Mesenchymal stem cell (in vitro differentiated cells and primary cell): ENCODE data around the gene DTNB.
A peak's percentile ranks its signal among the peaks of the same experiment; 100 is the strongest.

ENCODE experiments used
- DNase-seq: peaks from one replicate; pipeline ENCODE4 v3.0.0-alpha.2; 2013
- H2AFZ ChIP-seq: one replicate; pipeline ENCODE4 v1.6.1; 2013; ENCODE audit warnings: low read depth, mild to moderate bottlenecking, control low read depth, inconsistent platforms, low read length, moderate library complexity
- H2AK5ac ChIP-seq: 2 replicates; pipeline ENCODE4 v1.6.1; 2013; ENCODE audit warnings: low read length, moderate library complexity, mild to moderate bottlenecking, inconsistent platforms; ENCODE audit not compliant: severe bottlenecking
- H2BK120ac ChIP-seq: one replicate; pipeline ENCODE4 v1.6.1; 2013; ENCODE audit warnings: low read depth, mild to moderate bottlenecking, inconsistent platforms, low read length, moderate library complexity
- H2BK12ac ChIP-seq, 2 experiments: one replicate each; pipeline ENCODE4 v1.6.1; 2013; ENCODE audit warnings: inconsistent platforms in 2 of 2, low read length in 2 of 2, mild to moderate bottlenecking in 2 of 2, moderate library complexity in 2 of 2, control low read depth in 1 of 2
- H2BK15ac ChIP-seq: one replicate; pipeline ENCODE4 v1.6.1; 2013; ENCODE audit warnings: mild to moderate bottlenecking, low read depth, inconsistent platforms; ENCODE audit not compliant: poor library complexity, severe bottlenecking
- H2BK5ac ChIP-seq: 2 replicates; pipeline ENCODE4 v1.6.1; 2013; ENCODE audit warnings: low read depth, mild to moderate bottlenecking, low read length, control low read depth, inconsistent platforms; ENCODE audit not compliant: poor library complexity, severe bottlenecking
- H3K14ac ChIP-seq, 2 experiments: one replicate each; pipeline ENCODE4 v1.6.1; 2013; ENCODE audit warnings: inconsistent platforms in 2 of 2, low read length in 2 of 2, control low read depth in 1 of 2, mild to moderate bottlenecking in 1 of 2, moderate library complexity in 1 of 2
- H3K18ac ChIP-seq, 2 experiments: one replicate each; pipeline ENCODE4 v1.6.1; 2013; ENCODE audit warnings: inconsistent platforms in 2 of 2, low read length in 2 of 2, control low read depth in 1 of 2, low read depth in 1 of 2, mild to moderate bottlenecking in 1 of 2
- H3K23ac ChIP-seq, 2 experiments: one replicate each; pipeline ENCODE4 v1.6.1; 2013; ENCODE audit warnings: inconsistent platforms in 2 of 2, low read length in 2 of 2, mild to moderate bottlenecking in 2 of 2, moderate library complexity in 2 of 2, control low read depth in 1 of 2
- H3K27ac ChIP-seq: 2 replicates; pipeline ENCODE4 v1.5.1; 2013; ENCODE audit warnings: mild to moderate bottlenecking, moderate library complexity, low read length, control low read depth, inconsistent platforms; ENCODE audit not compliant: poor library complexity, severe bottlenecking
- H3K27me3 ChIP-seq, 2 experiments: 2 replicates each; pipeline versions ENCODE4 v1.6.1 to v1.7.0; 2013; ENCODE audit warnings: low read length in 2 of 2, mild to moderate bottlenecking in 2 of 2, moderate library complexity in 2 of 2, control low read depth in 1 of 2, inconsistent platforms in 1 of 2; ENCODE audit not compliant: control insufficient read depth in 1 of 2, insufficient read depth in 1 of 2
- H3K36me3 ChIP-seq, 2 experiments: 2 replicates each; pipeline versions ENCODE4 v1.6.1 to v1.7.0; 2013; ENCODE audit warnings: low read length in 2 of 2, control low read depth in 1 of 2, inconsistent platforms in 1 of 2, low read depth in 1 of 2, mild to moderate bottlenecking in 1 of 2; ENCODE audit not compliant: insufficient read depth in 2 of 2, control insufficient read depth in 1 of 2
- H3K4ac ChIP-seq, 2 experiments: one replicate each; pipeline ENCODE4 v1.6.1; 2013; ENCODE audit warnings: inconsistent platforms in 2 of 2, low read length in 2 of 2, mild to moderate bottlenecking in 2 of 2, moderate library complexity in 2 of 2, control low read depth in 1 of 2, low read depth in 1 of 2
- H3K4me1 ChIP-seq: 2 replicates; pipeline ENCODE4 v1.6.1; 2013; ENCODE audit warnings: low read depth, low read length, control low read depth; ENCODE audit not compliant: control insufficient read depth, insufficient read depth
- H3K4me2 ChIP-seq: 2 replicates; pipeline ENCODE4 v1.6.1; 2013; ENCODE audit warnings: low read length, mild to moderate bottlenecking, inconsistent platforms; ENCODE audit not compliant: poor library complexity, severe bottlenecking
- H3K4me3 ChIP-seq, 2 experiments: 2 replicates each; pipeline versions ENCODE4 v1.5.1 to v1.7.0; 2013; ENCODE audit warnings: low read length in 2 of 2, mild to moderate bottlenecking in 2 of 2, control low read depth in 1 of 2, low read depth in 1 of 2; ENCODE audit not compliant: insufficient read depth in 1 of 2
- H3K79me1 ChIP-seq: replicated peaks from 2 replicates; pipeline ENCODE4 v1.6.1; 2013; ENCODE audit warnings: mild to moderate bottlenecking, control low read depth, low read length, inconsistent platforms; ENCODE audit not compliant: poor library complexity, severe bottlenecking
- H3K9ac ChIP-seq: 2 replicates; pipeline ENCODE4 v1.7.0; 2013; ENCODE audit warnings: mild to moderate bottlenecking, low read length, moderate library complexity
- H3K9me3 ChIP-seq: 2 replicates; pipeline ENCODE4 v1.7.0; 2013; ENCODE audit warnings: mild to moderate bottlenecking, low read length; ENCODE audit not compliant: control insufficient read depth
- H4K8ac ChIP-seq: one replicate; pipeline ENCODE4 v1.6.1; 2013; ENCODE audit warnings: inconsistent platforms, mild to moderate bottlenecking, low read length, moderate library complexity
- H4K91ac ChIP-seq: one replicate; pipeline ENCODE4 v1.6.1; 2013; ENCODE audit warnings: mild to moderate bottlenecking, low read length, inconsistent platforms
- WGBS: methylation state at CpG from one replicate; pipeline ENCODE4 v1.1.7; 2013; ENCODE audit warnings: mixed read lengths; 5-methylcytosine and 5-hydroxymethylcytosine counted together

DTNB gene

DNA sequence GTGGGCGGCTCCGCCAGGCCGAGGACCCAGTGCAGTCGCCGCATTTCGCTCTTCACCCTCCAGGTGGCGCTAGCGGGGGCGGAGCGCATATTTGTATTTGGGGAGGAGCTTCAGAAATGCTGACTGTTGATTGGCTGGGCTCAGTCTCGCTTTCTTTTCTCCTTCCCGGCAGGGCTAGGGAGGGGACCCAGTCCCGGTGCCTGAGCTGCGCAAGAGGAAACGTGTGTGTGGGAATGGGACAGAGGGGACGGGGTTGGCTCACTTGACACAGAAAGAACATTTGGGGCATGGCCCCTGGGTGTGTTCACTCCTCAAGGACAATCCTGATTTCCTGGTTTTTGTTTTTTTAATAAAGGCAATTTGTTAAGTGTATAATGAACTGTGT lies 311.3 kb downstream of the DTNB start:
- no peak overlapping the region for H3K14ac ChIP-seq
- peak overlapping the region; percentile 83 for H3K4me2 ChIP-seq
- H3K79me1 ChIP-seq: no peaks in the 10 kb centered on the region
- peak; percentile 89 for DNase-seq
- no peaks in the 10 kb centered on the region for H3K36me3 ChIP-seq
- H2BK5ac ChIP-seq: no peak overlapping the region
- no peak overlapping the region for H2BK120ac ChIP-seq
- peaks cover 5% of the 10 kb centered on the region for H3K4me1 ChIP-seq
- no peak overlapping the region for H4K91ac ChIP-seq
- peak overlapping the region; percentile 75 for H3K9ac ChIP-seq
- H3K18ac ChIP-seq: no peak overlapping the region
- H3K4ac ChIP-seq: no peak overlapping the region
- H3K27ac ChIP-seq: no peak overlapping the region
- H2BK15ac ChIP-seq: no peak overlapping the region
- H3K9me3 ChIP-seq: no peaks in the 10 kb centered on the region
- no peaks in the 10 kb centered on the region for H3K27me3 ChIP-seq
- WGBS: 1% methylated on average over 16 of the region's 16 CpGs
- peak overlapping the region; percentile 8 to 76 for H3K4me3 ChIP-seq
- H2AK5ac ChIP-seq: no peak overlapping the region
- peak overlapping the region; percentile 80 for H4K8ac ChIP-seq
- H2AFZ ChIP-seq: no peak overlapping the region
- H2BK12ac ChIP-seq: no peak overlapping the region
- H3K23ac ChIP-seq: no peak overlapping the region

DNA sequence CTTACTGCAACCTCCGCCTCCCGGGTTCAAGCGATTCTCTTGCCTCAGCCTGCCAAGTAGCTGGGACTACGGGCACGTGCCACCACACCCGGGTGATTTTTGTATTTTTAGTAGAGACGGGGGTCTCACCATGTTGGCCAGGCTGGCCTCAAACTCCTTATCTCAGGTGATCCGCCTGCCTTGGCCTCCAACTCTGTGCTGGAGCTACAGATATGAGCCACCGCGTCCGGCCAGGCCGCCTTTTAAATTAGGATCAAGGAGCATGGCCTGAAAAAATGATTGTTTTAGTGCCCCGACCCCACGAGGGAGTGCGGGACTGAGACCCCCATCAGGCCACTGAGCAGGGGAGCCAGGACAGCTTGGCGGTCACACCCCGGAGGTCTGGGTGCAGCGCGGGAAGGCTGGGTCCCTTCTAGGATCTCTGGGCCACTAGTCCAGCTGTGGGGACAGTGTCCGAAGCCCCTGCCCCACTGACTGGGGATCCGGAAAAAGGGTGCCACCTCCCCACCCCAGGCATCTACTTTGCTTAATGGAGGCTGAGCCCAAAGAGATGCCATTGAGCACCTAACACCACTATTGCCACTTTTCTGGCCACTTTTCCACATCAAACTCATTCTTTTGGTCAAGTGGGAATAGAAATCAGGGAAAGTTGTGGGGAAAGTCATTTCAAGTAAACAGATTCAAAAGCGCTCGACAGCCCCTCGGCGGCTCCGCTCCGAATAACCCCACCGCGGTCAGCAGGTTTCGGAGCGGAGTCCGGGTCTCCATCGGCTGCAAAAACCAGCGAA lies 311.9 kb downstream of the DTNB start:
- H3K4me3 ChIP-seq: peak overlapping the region in 1 of 2 experiments; percentile 76
- no peak overlapping the region for H2AFZ ChIP-seq
- peaks cover 5% of the 10 kb centered on the region for H3K4me1 ChIP-seq
- no peak for DNase-seq
- no peak overlapping the region for H2BK120ac ChIP-seq
- H4K8ac ChIP-seq: peak overlapping the region; percentile 27
- no peak overlapping the region for H3K14ac ChIP-seq
- no peak overlapping the region for H3K4ac ChIP-seq
- no peak overlapping the region for H3K27ac ChIP-seq
- peak overlapping the region in 1 of 2 experiments; percentile 10 for H2BK12ac ChIP-seq
- peak overlapping the region in 1 of 2 experiments; percentile 22 for H3K18ac ChIP-seq
- H2BK15ac ChIP-seq: no peak overlapping the region
- peak overlapping the region; percentile 83 for H3K4me2 ChIP-seq
- H3K23ac ChIP-seq: no peak overlapping the region
- H2AK5ac ChIP-seq: no peak overlapping the region
- no peak overlapping the region for H4K91ac ChIP-seq
- peak overlapping the region; percentile 75 for H3K9ac ChIP-seq
- H3K79me1 ChIP-seq: no peaks in the 10 kb centered on the region
- no peaks in the 10 kb centered on the region for H3K27me3 ChIP-seq
- no peaks in the 10 kb centered on the region for H3K36me3 ChIP-seq
- no peaks in the 10 kb centered on the region for H3K9me3 ChIP-seq
- no peak overlapping the region for H2BK5ac ChIP-seq
- WGBS: 59% methylated on average over 33 of the region's 34 CpGs

DNA sequence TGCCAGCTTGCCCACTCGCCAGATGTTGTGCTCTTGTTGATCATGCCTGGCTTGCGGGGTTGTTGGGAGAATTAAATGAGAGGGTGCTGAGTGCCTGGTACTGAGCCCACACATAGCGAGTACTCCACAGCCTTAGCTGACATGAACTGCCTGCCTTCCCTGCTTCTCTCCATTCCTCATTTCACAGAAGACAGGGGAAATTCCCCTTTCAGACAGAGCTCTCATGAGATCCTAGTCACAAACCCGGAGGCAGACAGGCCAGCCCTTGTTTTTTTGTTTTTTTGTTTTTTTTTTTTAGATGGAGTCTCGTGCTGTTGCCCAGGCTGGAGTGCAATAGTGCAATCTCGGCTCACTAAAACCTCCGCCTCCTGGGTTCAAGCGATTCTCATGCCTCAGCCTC lies 314.5 kb downstream of the DTNB start:
- Histone ChIP-seq H2AFZ (no peak overlapping the region), H3K4ac (no peak overlapping the region)

DNA sequence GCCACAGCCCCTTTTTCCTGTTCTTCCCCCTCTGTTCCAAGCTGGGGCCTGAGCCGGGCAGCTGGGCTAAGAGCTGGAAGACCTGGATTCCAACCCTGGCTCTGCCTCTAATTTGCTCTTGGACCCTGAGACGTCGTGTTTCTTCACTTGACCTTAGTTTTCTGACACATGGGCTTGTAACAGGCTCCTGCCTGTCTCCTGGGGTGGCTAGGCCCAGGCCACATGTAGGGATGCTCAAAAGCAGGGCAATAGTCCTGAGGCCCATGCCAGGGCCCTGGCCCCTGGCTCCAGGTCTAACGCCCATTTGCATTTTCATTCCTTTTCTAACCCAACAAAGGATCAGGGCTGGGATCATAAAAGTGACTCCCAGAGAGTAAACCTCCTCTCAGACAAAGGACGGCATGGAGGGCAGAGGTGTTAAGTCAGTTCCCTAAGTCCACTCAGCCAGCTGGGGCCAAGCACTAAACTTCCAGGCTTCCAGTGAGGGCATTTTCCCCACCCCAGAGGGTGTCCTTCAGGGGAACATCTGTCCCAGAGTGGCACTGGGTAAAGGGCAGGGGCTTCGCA lies 315.0 kb downstream of the DTNB start:
- no peak overlapping the region for H3K27ac ChIP-seq
- H3K4me3 ChIP-seq: no peak overlapping the region
- H3K36me3 ChIP-seq: no peaks in the 10 kb centered on the region
- H3K9me3 ChIP-seq: no peaks in the 10 kb centered on the region
- peaks cover 0 to 9% of the 10 kb centered on the region in 2 experiments for H3K27me3 ChIP-seq
- no peak for DNase-seq
- H2AK5ac ChIP-seq: no peak overlapping the region
- H3K14ac ChIP-seq: no peak overlapping the region
- H2BK5ac ChIP-seq: no peak overlapping the region
- H3K9ac ChIP-seq: no peak overlapping the region
- no peak overlapping the region for H2BK12ac ChIP-seq
- H3K18ac ChIP-seq: no peak overlapping the region
- 94% methylated on average over 6 of the region's 6 CpGs for WGBS
- H3K79me1 ChIP-seq: no peaks in the 10 kb centered on the region
- H3K23ac ChIP-seq: no peak overlapping the region
- H2BK120ac ChIP-seq: no peak overlapping the region
- H2AFZ ChIP-seq: no peak overlapping the region
- no peak overlapping the region for H2BK15ac ChIP-seq
- no peak overlapping the region for H4K91ac ChIP-seq
- no peak overlapping the region for H3K4me2 ChIP-seq
- H3K4ac ChIP-seq: no peak overlapping the region
- peaks cover 5% of the 10 kb centered on the region for H3K4me1 ChIP-seq
- no peak overlapping the region for H4K8ac ChIP-seq

More for the DNA sequence above, 314.5 kb downstream of the DTNB start:
- no peak overlapping the region for H3K23ac ChIP-seq
- H2BK120ac ChIP-seq: no peak overlapping the region
- no peak overlapping the region for H4K8ac ChIP-seq
- H2BK5ac ChIP-seq: no peak overlapping the region
- H3K4me2 ChIP-seq: no peak overlapping the region
- no peak overlapping the region for H2AK5ac ChIP-seq
- peaks cover 5% of the 10 kb centered on the region for H3K4me1 ChIP-seq
- no peak overlapping the region for H2BK12ac ChIP-seq
- H3K27me3 ChIP-seq: peaks cover 0 to 9% of the 10 kb centered on the region in 2 experiments
- H3K9me3 ChIP-seq: no peaks in the 10 kb centered on the region
- no peak overlapping the region for H3K18ac ChIP-seq
- H3K27ac ChIP-seq: no peak overlapping the region
- H2BK15ac ChIP-seq: no peak overlapping the region
- no peak overlapping the region for H3K9ac ChIP-seq
- no peak overlapping the region for H4K91ac ChIP-seq
- H3K36me3 ChIP-seq: no peaks in the 10 kb centered on the region
- 93% methylated on average over 6 of the region's 8 CpGs for WGBS
- no peaks in the 10 kb centered on the region for H3K79me1 ChIP-seq
- no peak overlapping the region for H3K4me3 ChIP-seq
- DNase-seq: no peak
- H3K14ac ChIP-seq: no peak overlapping the region
